GM12878 (cell line): Measurements from ENCODE around the gene NFATC1. TPM values are rescaled to one million over a fixed set of nuclear protein-coding genes. Genes with fewer than 3 reads are reported as not detected.

Experiments
- ATAC-seq: fragments of 200-7000 bp; cut with Tn5 transposase; 3 replicates; pipeline ENCODE4 v1.9.1; 2020; ENCODE audit warnings: mild to moderate bottlenecking, moderate library complexity
- BruUV-seq: library from RNA; stranded (reverse); fragments of 400-500 nt; replicated peaks from 2 replicates; lab custom pipeline; 2021; lab: Mats Ljungman, UMichigan
- CTCF ChIA-PET: fragments of 300-600 bp; sonication (Branson Sonifier 250); formaldehyde crosslinking; extraction: SDS; loops from one replicate; lab custom pipeline; 2021; ENCODE audit warnings: inconsistent platforms; lab: Yijun Ruan, JAX
- POLR2A ChIA-PET: fragments of 350-600 bp; formaldehyde crosslinking; extraction: SDS; loops from one replicate; lab custom pipeline; 2021; ENCODE audit warnings: inconsistent platforms; lab: Charles Lee
- RAD21 ChIA-PET: fragments of 300-600 bp; sonication (Branson Sonifier 250); formaldehyde crosslinking; loops from one replicate; lab custom pipeline; 2023; ENCODE audit warnings: antibody characterized with exemption; ENCODE audit not compliant: unreplicated experiment; lab: Charles Lee
- SMC1A ChIA-PET: fragments of 300-600 bp; sonication (Branson Sonifier 250); formaldehyde crosslinking; loops from one replicate; lab custom pipeline; 2023; ENCODE audit not compliant: unreplicated experiment, uncharacterized antibody; lab: Charles Lee
- DNase-seq: peaks from one replicate; pipeline ENCODE4 v3.0.0-alpha.2; 2011; ENCODE audit warnings: low read depth, low spot score
- FAIRE-seq: peaks from 3 replicates; lab custom pipeline; 2011; peaks lifted over from hg19 to GRCh38; lab: Jason Lieb, UNC
- H2AFZ ChIP-seq: 2 replicates; pipeline ENCODE4 v1.6.0; 2011; ENCODE audit warnings: low read depth, low read length, control low read depth; ENCODE audit not compliant: control insufficient read depth
- H3K27ac ChIP-seq: 2 replicates; pipeline ENCODE4 v1.5.1; 2011; ENCODE audit warnings: control low read depth; ENCODE audit not compliant: control insufficient read depth, insufficient read depth
- H3K27me3 ChIP-seq, 2 experiments: replicated peaks in 1 of 2; 2 replicates each; pipeline versions ENCODE4 v1.6.0 to v1.6.1; 2011; ENCODE audit warnings: low read length in 1 of 2; ENCODE audit not compliant: control insufficient read depth in 2 of 2, insufficient read depth in 2 of 2
- H3K36me3 ChIP-seq, 2 experiments: 2 replicates each; pipeline ENCODE4 v1.5.1; 2011; ENCODE audit warnings: low read length in 1 of 2; ENCODE audit not compliant: control insufficient read depth in 2 of 2, insufficient read depth in 2 of 2
- H3K4me1 ChIP-seq: 2 replicates; pipeline ENCODE4 v1.6.1; 2011; ENCODE audit warnings: mild to moderate bottlenecking, low read length, moderate library complexity, mixed read lengths; ENCODE audit not compliant: control insufficient read depth, insufficient read depth
- H3K4me2 ChIP-seq: 2 replicates; pipeline ENCODE4 v1.6.0; 2011; ENCODE audit warnings: control low read depth; ENCODE audit not compliant: control insufficient read depth, insufficient read depth
- H3K4me3 ChIP-seq: fragments of 200-600 bp; sonication (generic); 2 replicates; pipeline ENCODE4 v1.5.1; 2016
- H3K79me2 ChIP-seq: 2 replicates; pipeline ENCODE4 v1.6.0; 2011; ENCODE audit warnings: low read length; ENCODE audit not compliant: control insufficient read depth, insufficient read depth
- H3K9ac ChIP-seq: 2 replicates; pipeline ENCODE4 v1.8.0; 2011; ENCODE audit warnings: low read length, control low read depth, mixed read lengths; ENCODE audit not compliant: control insufficient read depth, insufficient read depth
- H3K9me3 ChIP-seq: replicated peaks from 3 replicates; pipeline ENCODE4 v1.5.1; 2011; ENCODE audit warnings: mild to moderate bottlenecking, low read length; ENCODE audit not compliant: control insufficient read depth, insufficient read depth
- H4K20me1 ChIP-seq: 2 replicates; pipeline ENCODE4 v1.6.0; 2011; ENCODE audit not compliant: control insufficient read depth, insufficient read depth
- BHLHE40 ChIP-seq, 2 experiments: fragments of 450-650 bp in 1 of 2; IDR thresholded peaks; 2 replicates each; pipeline ENCODE4 v1.6.1; 2011 to 2017; ENCODE audit warnings: low read depth in 2 of 2, borderline replicate concordance in 1 of 2, improper control_type of control experiment in 1 of 2, low read length in 1 of 2, mild to moderate bottlenecking in 1 of 2
- RFX5 ChIP-seq: IDR thresholded peaks from 2 replicates; pipeline ENCODE4 v1.6.1; 2011; ENCODE audit warnings: low read depth, low read length, improper control_type of control experiment
- SIN3A ChIP-seq: IDR thresholded peaks from 2 replicates; pipeline ENCODE4 v1.6.1; 2012; ENCODE audit warnings: low read depth, low read length, improper control_type of control experiment
- WGBS: methylation state at CpG from one replicate; pipeline ENCODE4 v1.1.6; 2016; ENCODE audit warnings: low lambda C conversion rate; ENCODE audit not compliant: insufficient replicate concordance, insufficient coverage; ENCODE audit errors: missing lambda C conversion rate; 5-methylcytosine and 5-hydroxymethylcytosine counted together
- in situ Hi-C: fragments of 300-500 bp; cut with MboI; formaldehyde crosslinking; loops from 9 replicates; pipeline ENCODE4 v1.14.3; 2018; ENCODE audit warnings: mixed read lengths
- intact Hi-C: fragments of 100-400 bp; cut with micrococcal nuclease; formaldehyde crosslinking; loops from one replicate; pipeline ENCODE4 v1.14.2; 2022; ENCODE audit not compliant: unreplicated experiment
- polyA plus RNA-seq, 11 experiments: library from polyadenylated mRNA; depleted of rRNA in 4 of 11; unstranded in 6 of 11; stranded (reverse) in 5 of 11; fragments of >200 nt; fragmentation: Nextera tagmentation in 4 of 11; fragmentation: Illumina TruSeq in 1 of 11; extraction: Ambion mirVana in 4 of 11; extraction: Trizol in 1 of 11; gene quantifications; 1 replicate in 1 of 11; 2 replicates in 10 of 11; pipeline versions ENCODE4 v1.2.1 to v1.2.3, GENCODE V29; 2011 to 2016; ENCODE audit warnings: inconsistent platforms in 2 of 11, missing spikeins in 2 of 11, low read depth in 1 of 11
- total RNA-seq, 4 experiments: library from RNA; depleted of rRNA in 3 of 4; stranded (reverse); fragments of >200 nt in 3 of 4; fragmentation: Illumina TruSeq in 1 of 4; extraction: Trizol in 1 of 4; gene quantifications; 2 replicates each; pipeline versions ENCODE4 v1.2.1 to v1.2.3, GENCODE V29; 2013 to 2021
- TF ChIP-seq, protein P1 (sequence below): fragments of 450-650 bp; IDR thresholded peaks from 2 replicates; pipeline ENCODE4 v1.6.1; 2017; ENCODE audit warnings: antibody characterized with exemption, mild to moderate bottlenecking, moderate library complexity

Gene NFATC1
- total and polyA plus RNA-seq, 10 of the 15 experiments (the other 5 are each of a cell fraction or from before 2014, with no cell fraction given), result 0.84 to 20.8 (median 5.1) TPM

DNA sequence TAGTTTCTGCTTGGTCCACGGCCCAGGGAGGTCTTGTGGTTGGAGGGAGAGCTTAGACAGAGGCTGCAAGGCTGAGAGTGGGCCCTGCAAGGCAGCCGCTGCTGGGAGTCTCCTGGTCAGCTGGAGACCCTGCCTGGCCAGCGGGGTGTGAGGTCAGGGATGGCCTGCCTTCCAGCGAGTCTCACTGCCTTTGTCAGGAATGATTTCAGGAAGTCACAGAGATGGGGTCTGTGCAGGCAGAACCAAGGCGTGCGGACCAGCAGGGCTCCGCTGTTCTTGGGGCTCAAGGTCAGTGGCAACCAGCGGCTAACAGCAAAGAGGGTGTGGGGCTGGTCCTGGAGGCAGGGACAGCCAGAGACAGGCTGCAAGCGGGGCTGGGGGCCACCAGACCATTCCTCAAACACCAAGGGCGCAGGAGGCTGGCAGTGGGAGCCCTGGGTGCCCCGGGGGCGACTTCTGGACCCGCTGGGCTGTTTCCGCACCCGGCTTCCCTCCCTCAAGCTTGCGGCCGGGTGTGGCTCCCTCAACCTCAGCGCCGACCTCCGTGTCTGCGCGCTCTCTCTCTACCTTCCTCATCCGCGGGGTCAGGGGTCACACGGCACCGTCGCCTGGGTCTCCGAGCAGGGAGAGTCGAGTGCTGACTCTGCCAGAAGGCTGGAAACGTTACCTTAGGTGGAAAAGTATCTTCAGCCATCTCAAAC lies 159.4 kb downstream of the NFATC1 start:
- no peaks in the 10 kb centered on the region for H3K79me2 ChIP-seq
- ATAC-seq, result no peak
- no peak overlapping the region for H3K9ac ChIP-seq
- in situ Hi-C loops (no loop called here), intact Hi-C loops (no loop called here)
- no peak overlapping the region for H3K4me3 ChIP-seq
- FAIRE-seq, result no peak
- H4K20me1 ChIP-seq, result no peaks in the 10 kb centered on the region
- no peak for DNase-seq
- BruUV-seq, result no TSS peak
- no peak overlapping the region for H3K27ac ChIP-seq
- no peak overlapping the region for H3K4me2 ChIP-seq
- H3K4me1 ChIP-seq, result no peaks in the 10 kb centered on the region
- H2AFZ ChIP-seq, result no peak overlapping the region
- RAD21 ChIA-PET, result no interaction called here
- SMC1A ChIA-PET, result no interaction called here
- no peaks in the 10 kb centered on the region for H3K27me3 ChIP-seq
- CTCF ChIA-PET, result no interaction called here
- 65% methylated on average over 26 of the region's 30 CpGs for WGBS
- TF ChIP-seq SIN3A (no peak), RFX5 (no peak), BHLHE40 (IDR thresholded peaks at IDR 0.05; ENCODE audit: borderline replicate concordance in 1 of 2, low read depth in 2 of 2, low read length in 1 of 2) (no peak)
- TF ChIP-seq, protein P1, sequence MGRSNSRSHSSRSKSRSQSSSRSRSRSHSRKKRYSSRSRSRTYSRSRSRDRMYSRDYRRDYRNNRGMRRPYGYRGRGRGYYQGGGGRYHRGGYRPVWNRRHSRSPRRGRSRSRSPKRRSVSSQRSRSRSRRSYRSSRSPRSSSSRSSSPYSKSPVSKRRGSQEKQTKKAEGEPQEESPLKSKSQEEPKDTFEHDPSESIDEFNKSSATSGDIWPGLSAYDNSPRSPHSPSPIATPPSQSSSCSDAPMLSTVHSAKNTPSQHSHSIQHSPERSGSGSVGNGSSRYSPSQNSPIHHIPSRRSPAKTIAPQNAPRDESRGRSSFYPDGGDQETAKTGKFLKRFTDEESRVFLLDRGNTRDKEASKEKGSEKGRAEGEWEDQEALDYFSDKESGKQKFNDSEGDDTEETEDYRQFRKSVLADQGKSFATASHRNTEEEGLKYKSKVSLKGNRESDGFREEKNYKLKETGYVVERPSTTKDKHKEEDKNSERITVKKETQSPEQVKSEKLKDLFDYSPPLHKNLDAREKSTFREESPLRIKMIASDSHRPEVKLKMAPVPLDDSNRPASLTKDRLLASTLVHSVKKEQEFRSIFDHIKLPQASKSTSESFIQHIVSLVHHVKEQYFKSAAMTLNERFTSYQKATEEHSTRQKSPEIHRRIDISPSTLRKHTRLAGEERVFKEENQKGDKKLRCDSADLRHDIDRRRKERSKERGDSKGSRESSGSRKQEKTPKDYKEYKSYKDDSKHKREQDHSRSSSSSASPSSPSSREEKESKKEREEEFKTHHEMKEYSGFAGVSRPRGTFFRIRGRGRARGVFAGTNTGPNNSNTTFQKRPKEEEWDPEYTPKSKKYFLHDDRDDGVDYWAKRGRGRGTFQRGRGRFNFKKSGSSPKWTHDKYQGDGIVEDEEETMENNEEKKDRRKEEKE, result no peak
- no peaks in the 10 kb centered on the region; the same call in 2 of the 3 replicates for H3K9me3 ChIP-seq
- H3K36me3 ChIP-seq, result no peaks in the 10 kb centered on the region
- POLR2A ChIA-PET, result no interaction called here
